PC-9 (cell line): Measurements from ENCODE around the gene ARHGAP26. TPM values are rescaled to one million over a fixed set of nuclear protein-coding genes. Genes with fewer than 3 reads are reported as not detected.

Experiments
- BruUV-seq: library from RNA; stranded (reverse); fragments of 400-500 nt; replicated peaks from 2 replicates; lab custom pipeline; 2021; lab: Mats Ljungman, UMichigan
- CTCF ChIA-PET: fragments of 300-600 bp; sonication (Branson Sonifier 250); formaldehyde crosslinking; loops from one replicate; lab custom pipeline; 2022; ENCODE audit warnings: antibody characterized with exemption; lab: Charles Lee
- POLR2A ChIA-PET: fragments of 300-600 bp; sonication (Branson Sonifier 250); formaldehyde crosslinking; loops from one replicate; lab custom pipeline; 2022; ENCODE audit warnings: antibody characterized with exemption; ENCODE audit not compliant: unreplicated experiment; lab: Charles Lee
- DNase-seq, 2 experiments: peaks; one replicate each; pipeline versions ENCODE4 v3.0.0 to v3.0.0-alpha.2; 2015 to 2022; ENCODE audit warnings: mixed read lengths in 1 of 2
- H2AFZ ChIP-seq: fragments of 200-600 bp; sonication (generic); 2 replicates; pipeline ENCODE4 v1.8.1; 2017; ENCODE audit warnings: antibody characterized with exemption
- H3F3A ChIP-seq: fragments of 200-600 bp; sonication (generic); 2 replicates; pipeline ENCODE4 v1.8.1; 2017; ENCODE audit warnings: antibody characterized with exemption, mild to moderate bottlenecking, low read depth; ENCODE audit not compliant: insufficient read depth
- H3K27ac ChIP-seq: fragments of 200-600 bp; sonication (generic); 2 replicates; pipeline ENCODE4 v1.6.1; 2016; ENCODE audit warnings: mixed run types
- H3K27me3 ChIP-seq: fragments of 200-600 bp; sonication (generic); 2 replicates; pipeline ENCODE4 v1.6.1; 2016; ENCODE audit warnings: low read depth, mixed run types; ENCODE audit not compliant: insufficient read depth
- H3K36me3 ChIP-seq: fragments of 200-600 bp; sonication (generic); 2 replicates; pipeline ENCODE4 v1.6.1; 2016; ENCODE audit warnings: low read depth, mixed run types
- H3K4me1 ChIP-seq: fragments of 200-600 bp; sonication (generic); replicated peaks from 2 replicates; pipeline ENCODE4 v1.6.1; 2016; ENCODE audit warnings: mixed run types; ENCODE audit not compliant: insufficient read depth
- H3K4me2 ChIP-seq: fragments of 200-600 bp; sonication (generic); 2 replicates; pipeline ENCODE4 v1.6.1; 2017; ENCODE audit warnings: mixed run types
- H3K4me3 ChIP-seq: fragments of 200-600 bp; sonication (generic); 2 replicates; pipeline ENCODE4 v1.6.1; 2016; ENCODE audit warnings: mixed run types
- H3K79me2 ChIP-seq: fragments of 200-600 bp; sonication (generic); 2 replicates; pipeline ENCODE4 v1.6.1; 2017; ENCODE audit warnings: low read depth, mixed run types
- H3K9me2 ChIP-seq: fragments of 200-600 bp; sonication (generic); 2 replicates; pipeline ENCODE4 v1.8.1; 2017; ENCODE audit warnings: mild to moderate bottlenecking; ENCODE audit not compliant: insufficient read depth
- H3K9me3 ChIP-seq: fragments of 200-600 bp; sonication (generic); 2 replicates; pipeline ENCODE4 v1.8.1; 2016; ENCODE audit warnings: low read depth; ENCODE audit not compliant: insufficient read depth
- H4K20me1 ChIP-seq: fragments of 200-600 bp; sonication (generic); 2 replicates; pipeline ENCODE4 v1.8.1; 2017; ENCODE audit not compliant: insufficient read depth
- EZH2 ChIP-seq: fragments of 200-600 bp; sonication (generic); IDR thresholded peaks from 2 replicates; pipeline ENCODE4 v1.8.0; 2017; ENCODE audit warnings: antibody characterized with exemption, low read depth
- intact Hi-C: fragments of 100-400 bp; cut with micrococcal nuclease; formaldehyde crosslinking; loops from one replicate; pipeline ENCODE4 v1.10.0; 2022; ENCODE audit not compliant: unreplicated experiment
- total RNA-seq: library from RNA; stranded (reverse); gene quantifications from 2 replicates; pipeline ENCODE4 v1.2.3, GENCODE V29; 2021
- TF ChIP-seq, protein P1 (sequence below): fragments of 200-600 bp; sonication (generic); conservative IDR thresholded peaks from 2 replicates; pipeline ENCODE4 v1.6.1; 2017; ENCODE audit warnings: mixed run types, antibody characterized with exemption, mild to moderate bottlenecking, moderate library complexity

Gene ARHGAP26
- total RNA-seq, 1 experiment from 2014 or later = 29.7 TPM

DNA sequence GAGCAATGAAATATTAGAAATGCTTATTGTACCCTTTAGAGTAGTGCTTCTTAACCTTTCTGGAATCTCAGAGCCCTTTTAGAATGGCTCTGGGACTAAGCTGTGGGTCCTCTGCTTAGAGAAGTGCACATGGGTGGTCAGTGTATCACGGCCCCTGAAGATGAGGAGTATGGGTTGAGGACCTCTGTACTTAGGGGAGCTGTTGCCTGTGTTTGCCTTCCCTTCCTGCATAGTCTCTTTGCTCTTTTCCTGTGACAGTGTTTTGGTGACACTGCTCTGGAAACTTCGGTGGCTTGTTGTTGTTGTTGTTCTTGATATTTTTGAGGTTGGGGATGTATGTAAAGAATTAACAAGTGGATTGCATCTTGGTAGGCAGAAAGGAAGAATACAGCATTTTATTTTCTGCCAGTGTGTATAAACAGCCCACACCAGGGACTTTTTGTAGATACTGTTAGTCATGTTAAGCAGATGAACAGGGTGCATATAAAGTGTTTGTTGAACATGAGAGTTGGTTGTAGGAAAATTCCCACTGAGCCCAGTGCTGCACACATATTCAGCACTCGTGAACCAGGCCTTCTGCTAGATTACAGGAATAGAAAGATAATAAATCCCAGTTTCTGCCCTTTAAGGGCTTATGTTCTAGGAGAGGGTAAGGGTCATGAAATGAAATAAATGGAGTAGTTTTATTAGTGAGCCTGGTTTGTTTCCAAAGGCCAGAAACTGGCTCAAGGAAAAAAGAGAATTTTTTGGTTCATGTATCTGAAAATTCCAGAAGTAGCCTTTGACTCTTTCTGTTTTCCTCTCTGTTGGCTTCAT lies 199.7 kb downstream of the ARHGAP26 start:
- no peak for DNase-seq
- BruUV-seq = no TSS peak
- no peak overlapping the region for H3K27ac ChIP-seq
- H3K4me1 ChIP-seq = no peaks in the 10 kb centered on the region
- no peaks in the 10 kb centered on the region for H3K9me2 ChIP-seq
- no peaks in the 10 kb centered on the region for H3K9me3 ChIP-seq
- TF ChIP-seq, protein P1, sequence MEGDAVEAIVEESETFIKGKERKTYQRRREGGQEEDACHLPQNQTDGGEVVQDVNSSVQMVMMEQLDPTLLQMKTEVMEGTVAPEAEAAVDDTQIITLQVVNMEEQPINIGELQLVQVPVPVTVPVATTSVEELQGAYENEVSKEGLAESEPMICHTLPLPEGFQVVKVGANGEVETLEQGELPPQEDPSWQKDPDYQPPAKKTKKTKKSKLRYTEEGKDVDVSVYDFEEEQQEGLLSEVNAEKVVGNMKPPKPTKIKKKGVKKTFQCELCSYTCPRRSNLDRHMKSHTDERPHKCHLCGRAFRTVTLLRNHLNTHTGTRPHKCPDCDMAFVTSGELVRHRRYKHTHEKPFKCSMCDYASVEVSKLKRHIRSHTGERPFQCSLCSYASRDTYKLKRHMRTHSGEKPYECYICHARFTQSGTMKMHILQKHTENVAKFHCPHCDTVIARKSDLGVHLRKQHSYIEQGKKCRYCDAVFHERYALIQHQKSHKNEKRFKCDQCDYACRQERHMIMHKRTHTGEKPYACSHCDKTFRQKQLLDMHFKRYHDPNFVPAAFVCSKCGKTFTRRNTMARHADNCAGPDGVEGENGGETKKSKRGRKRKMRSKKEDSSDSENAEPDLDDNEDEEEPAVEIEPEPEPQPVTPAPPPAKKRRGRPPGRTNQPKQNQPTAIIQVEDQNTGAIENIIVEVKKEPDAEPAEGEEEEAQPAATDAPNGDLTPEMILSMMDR = no peak
- no peak for TF ChIP-seq EZH2
- ChIA-PET CTCF (no interaction called here), POLR2A (no interaction called here)
- H3K4me3 ChIP-seq = no peak overlapping the region
- H3K79me2 ChIP-seq = no peaks in the 10 kb centered on the region
- no peak overlapping the region for H3K4me2 ChIP-seq
- no peaks in the 10 kb centered on the region for H3K36me3 ChIP-seq
- intact Hi-C loops = no loop called here
- no peaks in the 10 kb centered on the region for H3K27me3 ChIP-seq
- no peak overlapping the region for H2AFZ ChIP-seq
- H4K20me1 ChIP-seq = no peaks in the 10 kb centered on the region
- no peaks in the 10 kb centered on the region for H3F3A ChIP-seq

DNA sequence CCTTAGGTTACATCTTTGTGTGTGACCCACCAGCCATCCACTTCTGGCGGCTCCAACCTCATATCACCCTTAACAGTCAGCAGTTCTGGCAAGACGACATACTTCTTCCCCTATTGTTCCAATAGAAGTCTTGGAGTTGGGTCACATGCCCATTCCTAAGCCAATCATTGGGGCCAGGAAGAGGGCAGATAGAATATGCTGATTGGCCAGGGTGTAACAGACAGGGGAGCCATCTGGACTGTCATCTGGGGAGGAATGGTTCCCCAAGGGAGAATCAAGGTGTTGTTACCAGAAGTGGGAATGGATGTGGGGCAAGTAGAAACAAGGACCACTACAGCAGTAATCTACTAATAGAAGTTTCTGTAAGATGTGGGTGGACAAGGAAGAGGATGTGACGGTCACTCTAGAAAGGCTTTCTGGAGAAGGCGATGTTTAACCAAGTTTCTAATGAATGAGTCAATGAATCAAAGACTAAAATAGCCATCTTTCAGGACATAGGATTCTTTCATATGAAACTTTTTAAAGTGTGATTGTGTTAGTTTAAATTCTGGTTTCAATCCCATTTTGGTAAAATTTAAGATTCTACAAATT lies 200.4 kb downstream of the ARHGAP26 start:
- no peaks in the 10 kb centered on the region for H3K9me2 ChIP-seq
- H3F3A ChIP-seq = no peaks in the 10 kb centered on the region
- no peaks in the 10 kb centered on the region for H3K36me3 ChIP-seq
- intact Hi-C loops = no loop called here
- no peaks in the 10 kb centered on the region for H3K27me3 ChIP-seq
- H3K9me3 ChIP-seq = no peaks in the 10 kb centered on the region
- CTCF ChIA-PET = no interaction called here
- H3K4me2 ChIP-seq = no peak overlapping the region
- H3K79me2 ChIP-seq = no peaks in the 10 kb centered on the region
- no peaks in the 10 kb centered on the region for H3K4me1 ChIP-seq
- H4K20me1 ChIP-seq = no peaks in the 10 kb centered on the region
- BruUV-seq = no TSS peak
- no peak for DNase-seq
- no peak overlapping the region for H3K4me3 ChIP-seq
- POLR2A ChIA-PET = no interaction called here
- no peak for TF ChIP-seq EZH2
- TF ChIP-seq, protein P1 = no peak
- no peak overlapping the region for H3K27ac ChIP-seq
- H2AFZ ChIP-seq = no peak overlapping the region

DNA sequence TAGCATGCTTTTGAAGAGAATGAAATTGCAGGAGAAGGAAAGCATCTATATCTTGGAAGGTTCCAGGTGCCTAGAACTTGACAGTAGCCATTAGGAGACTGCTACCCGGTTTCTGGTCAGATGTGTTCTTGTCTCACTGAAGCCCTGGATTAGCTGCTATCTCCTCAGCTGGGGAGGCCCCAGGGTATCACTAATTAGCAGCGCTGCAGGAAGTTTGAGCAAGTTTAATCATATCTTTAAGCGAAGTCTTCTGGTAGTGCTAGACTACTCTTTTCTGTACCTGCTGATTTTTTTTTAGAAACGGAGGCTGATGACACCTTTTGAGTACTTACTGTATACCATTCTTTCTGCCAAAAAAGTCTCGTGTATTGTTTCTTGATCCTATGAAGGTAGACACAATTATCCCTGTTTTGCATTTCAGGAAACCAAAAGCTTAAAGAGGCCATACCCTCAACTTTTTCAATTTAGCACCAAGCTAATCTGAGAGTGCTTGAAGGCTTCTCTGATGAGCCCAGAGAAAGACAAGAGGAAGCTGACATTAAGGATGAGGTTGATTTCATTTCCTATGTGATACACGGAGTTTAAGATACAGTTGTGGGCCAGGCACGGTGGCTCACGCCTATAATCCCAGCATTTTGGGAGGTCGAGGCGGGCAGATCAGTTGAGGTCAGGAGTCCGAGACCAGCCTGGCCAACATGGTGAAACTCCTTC lies 201.3 kb downstream of the ARHGAP26 start:
- Histone ChIP-seq H3K36me3 (no peaks in the 10 kb centered on the region), H3K27me3 (no peaks in the 10 kb centered on the region), H3K9me3 (no peaks in the 10 kb centered on the region), H3K79me2 (no peaks in the 10 kb centered on the region), H3K4me3 (no peak overlapping the region), H3K4me2 (no peak overlapping the region), H4K20me1 (no peaks in the 10 kb centered on the region), H3F3A (no peaks in the 10 kb centered on the region), H2AFZ (no peak overlapping the region), H3K9me2 (no peaks in the 10 kb centered on the region), H3K27ac (no peak overlapping the region), H3K4me1 (no peaks in the 10 kb centered on the region)
- ChIA-PET CTCF (no interaction called here), POLR2A (no interaction called here)
- DNase-seq = no peak
- no TSS peak for BruUV-seq
- no peak for TF ChIP-seq EZH2
- TF ChIP-seq, protein P1 = no peak
- intact Hi-C loops = no loop called here
